Urinary bladder (tissue), 4 donors: Measurements from ENCODE around the gene MAPK8IP2. TPM values are rescaled to one million over a fixed set of nuclear protein-coding genes. Genes with fewer than 3 reads are reported as not detected.
"Not testable (repeated sequence)": the region's sequence is repeated elsewhere in the genome, so short reads cannot be mapped to it uniquely, and the experiment has no call there.

ENCODE experiments used
- DNase-seq: peaks from one replicate; pipeline ENCODE4 v3.0.0-alpha.2; 2015; ENCODE audit errors: extremely low spot score
- H3K27ac ChIP-seq: one replicate; pipeline ENCODE4 v1.5.1; 2013; ENCODE audit warnings: low read depth, mild to moderate bottlenecking, moderate library complexity
- H3K36me3 ChIP-seq: one replicate; pipeline ENCODE4 v1.6.1; 2013; ENCODE audit warnings: mild to moderate bottlenecking, moderate library complexity; ENCODE audit not compliant: insufficient read depth
- H3K4me1 ChIP-seq: one replicate; pipeline ENCODE4 v1.6.1; 2013; ENCODE audit warnings: mild to moderate bottlenecking, moderate library complexity; ENCODE audit not compliant: insufficient read depth
- H3K4me3 ChIP-seq: one replicate; pipeline ENCODE4 v1.5.1; 2013; ENCODE audit warnings: low read depth, low read length
- WGBS: extraction: QIAGEN DNeasy Blood & Tissue Kit; methylation state at CpG from one replicate; pipeline ENCODE4 v1.1.7; 2013; 5-methylcytosine and 5-hydroxymethylcytosine counted together
- polyA plus RNA-seq: library from polyadenylated mRNA; stranded (reverse); fragments of 200-250 nt; gene quantifications from one replicate; pipeline ENCODE4 v1.2.3, GENCODE V29; 2013
- total RNA-seq: library from RNA; depleted of rRNA; stranded (reverse); fragments of >200 nt; gene quantifications from one replicate; pipeline ENCODE4 v1.2.3, GENCODE V29; 2014
- donor health status: healthy with polysubstance abuse.
- donor health status: healthy.

Gene MAPK8IP2
- total and polyA plus RNA-seq, 2 donors = 1.2 to 1.6 TPM

- DNase-seq = no peak
- Histone ChIP-seq H3K36me3 (no peaks in the 10 kb centered on the region), H3K27ac (no peak overlapping the region), H3K4me3 (no peak overlapping the region), H3K4me1 (no peaks in the 10 kb centered on the region)
- 80% methylated on average over 11 of the region's 11 CpGs for WGBS
Measured at GRCh38 chr22:50633771-50634170, 33.2 kb downstream of the MAPK8IP2 start.

- WGBS = 94% methylated on average over 11 of the region's 11 CpGs
- Histone ChIP-seq H3K36me3 (no peaks in the 10 kb centered on the region), H3K4me1 (no peaks in the 10 kb centered on the region), H3K27ac (no peak overlapping the region), H3K4me3 (no peak overlapping the region)
- DNase-seq = no peak
Measured at GRCh38 chr22:50635591-50635990, 35.0 kb downstream of the MAPK8IP2 start.

DNA sequence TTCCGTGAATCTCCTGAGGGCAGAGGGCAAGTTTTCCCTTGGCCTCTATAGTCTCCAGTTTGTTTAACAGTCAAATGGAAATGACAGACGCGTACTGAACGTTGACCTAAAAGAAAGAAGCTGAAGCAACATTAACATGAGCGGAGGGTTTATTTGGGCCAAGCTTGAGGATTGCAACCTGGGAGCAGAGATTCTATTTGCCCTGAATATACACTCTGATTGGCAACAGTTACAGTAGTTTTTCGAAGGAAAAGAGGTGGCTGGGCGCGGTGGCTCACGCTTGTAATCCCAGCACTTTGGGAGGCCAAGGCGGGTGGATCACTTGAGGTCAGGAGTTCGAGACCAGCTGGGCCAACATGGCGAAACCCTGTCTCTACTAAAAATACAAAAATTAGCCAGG is 39.7 kb downstream of the MAPK8IP2 start:
- H3K4me1 ChIP-seq, H3K27ac ChIP-seq, H3K36me3 ChIP-seq, H3K4me3 ChIP-seq, DNase-seq: not testable (repeated sequence)
- 97% methylated on average over 12 of the region's 12 CpGs for WGBS

DNA sequence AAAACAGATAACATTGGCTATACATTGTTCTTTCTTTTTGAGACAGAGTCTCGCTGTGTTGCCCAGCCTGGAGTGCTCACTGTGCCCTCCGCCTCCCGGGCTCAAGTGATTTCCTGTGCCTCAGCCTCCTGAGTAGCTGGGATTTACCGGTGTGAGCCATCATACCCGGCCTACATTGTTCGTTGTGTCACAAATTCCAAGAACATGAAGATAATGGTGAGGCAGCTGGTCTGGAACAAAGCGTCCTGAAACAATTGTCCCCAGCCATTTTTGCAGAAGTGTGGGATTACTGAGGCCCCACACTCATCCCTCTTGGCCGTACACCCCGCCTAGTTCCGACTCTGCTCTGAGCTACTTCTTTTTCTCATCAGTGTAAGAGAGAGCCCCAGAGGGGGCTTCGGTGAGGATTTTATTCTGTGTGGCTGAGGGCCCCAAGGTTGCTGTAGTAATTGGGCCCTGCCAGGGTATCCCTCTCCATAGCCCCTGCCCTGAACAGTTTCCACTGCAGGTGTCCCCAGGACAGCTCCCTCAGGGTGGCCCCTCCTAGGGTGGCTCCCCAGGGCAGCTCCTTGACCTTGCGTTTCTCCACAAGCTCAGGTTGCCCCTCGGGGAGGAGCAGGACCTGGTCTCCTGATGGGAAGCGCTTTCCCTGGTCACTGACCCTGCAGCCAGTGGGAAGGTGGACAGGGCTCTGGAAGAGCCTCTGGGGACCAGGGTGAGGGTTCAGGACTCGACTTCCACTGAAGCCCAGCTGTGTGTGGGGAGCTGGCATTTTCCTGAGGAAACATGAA is 40.5 kb downstream of the MAPK8IP2 start:
- no peak for DNase-seq

DNA sequence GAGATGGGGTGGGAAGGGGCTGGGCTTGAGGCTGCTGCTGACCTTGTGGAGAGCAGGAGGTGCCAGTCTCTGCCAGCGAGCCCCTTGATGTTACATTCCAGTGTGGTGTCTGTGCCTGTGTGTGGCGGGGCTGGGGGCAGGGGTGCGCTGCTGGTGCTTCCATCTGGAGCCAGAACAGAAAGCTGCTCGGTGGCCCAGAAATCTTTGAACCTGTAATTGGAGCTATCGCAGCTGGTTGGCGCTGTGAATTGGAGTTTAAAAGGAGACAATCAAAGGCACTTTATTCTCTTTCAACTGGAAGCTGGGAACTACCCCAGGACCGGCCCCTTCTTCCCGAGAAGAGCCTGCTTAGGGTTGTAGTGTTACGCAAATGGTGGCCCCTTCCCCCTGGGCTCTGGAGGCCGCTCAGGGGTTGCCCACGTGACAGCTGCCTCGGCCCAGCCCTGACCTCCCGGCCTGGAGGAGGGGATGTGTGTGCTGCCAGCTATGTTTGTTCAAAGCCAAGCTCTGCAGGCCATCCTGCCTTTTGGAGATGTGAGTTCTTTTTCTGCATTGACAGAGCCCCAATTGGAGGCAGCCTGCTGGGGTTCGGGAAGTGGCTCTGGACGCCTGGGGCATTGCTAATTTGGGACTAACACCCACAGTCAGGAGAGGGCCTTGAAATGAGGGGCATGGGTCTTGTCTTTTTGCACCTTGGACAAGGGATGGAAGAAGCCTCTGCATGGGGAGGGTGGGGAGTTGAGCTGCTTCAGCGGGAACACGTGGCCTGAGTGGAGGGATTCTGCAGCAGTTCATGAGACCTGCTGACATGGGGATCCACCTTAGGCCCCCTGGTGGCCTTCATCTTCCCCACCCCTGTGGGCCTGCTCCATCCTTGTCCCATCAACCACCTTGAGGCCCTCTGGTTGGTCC is 41.4 kb downstream of the MAPK8IP2 start:
- no peaks in the 10 kb centered on the region for H3K4me1 ChIP-seq
- no peak overlapping the region for H3K27ac ChIP-seq
- no peak for DNase-seq
- no peaks in the 10 kb centered on the region for H3K36me3 ChIP-seq
- WGBS = 21% methylated on average over 17 of the region's 17 CpGs
- no peak overlapping the region for H3K4me3 ChIP-seq

More for the DNA sequence above, 40.5 kb downstream of the MAPK8IP2 start:
- WGBS = 80% methylated on average over 15 of the region's 15 CpGs
- Histone ChIP-seq H3K4me3 (no peak overlapping the region), H3K4me1 (no peaks in the 10 kb centered on the region), H3K36me3 (no peaks in the 10 kb centered on the region), H3K27ac (no peak overlapping the region)

DNA sequence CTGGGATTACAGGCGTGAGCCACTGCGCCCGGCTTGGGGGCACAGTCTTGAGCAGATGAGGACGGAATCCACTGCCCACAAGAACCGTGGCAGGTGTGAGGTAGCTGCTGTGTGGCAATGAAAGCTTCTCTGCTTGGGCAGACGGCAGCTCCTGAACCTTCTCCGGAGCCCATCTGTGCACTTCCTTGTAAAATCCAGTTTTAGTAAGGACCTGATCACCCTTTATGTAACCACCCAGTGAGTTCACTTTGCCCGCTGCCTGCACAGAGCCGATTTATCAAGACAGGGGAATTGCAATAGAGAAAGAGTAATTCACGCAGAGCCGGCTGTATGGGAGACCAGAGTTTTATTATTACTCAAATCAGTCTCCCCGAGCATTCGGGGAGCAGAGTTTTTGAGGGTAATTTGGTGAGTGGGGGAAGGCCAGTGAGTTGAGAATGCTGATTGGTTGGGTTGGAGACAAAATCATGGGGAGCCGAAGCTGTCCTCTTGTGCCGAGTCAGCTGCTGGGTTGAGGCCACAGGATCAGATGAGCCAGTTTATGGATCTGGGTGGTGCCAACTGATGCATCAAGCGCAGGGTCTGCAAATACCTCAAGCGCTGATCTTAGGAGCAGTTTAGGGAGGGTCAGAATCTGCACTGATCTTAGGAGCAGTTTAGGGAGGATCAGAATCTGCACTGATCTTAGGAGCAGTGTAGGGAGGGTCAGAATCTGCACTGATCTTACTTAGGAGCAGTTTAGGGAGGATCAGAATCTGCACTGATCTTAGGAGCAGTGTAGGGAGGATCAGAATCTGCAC is 42.6 kb downstream of the MAPK8IP2 start:
- not testable (repeated sequence) for H3K4me3 ChIP-seq, H3K4me1 ChIP-seq, H3K27ac ChIP-seq, DNase-seq, H3K36me3 ChIP-seq
- 86% methylated on average over 17 of the region's 17 CpGs for WGBS

DNA sequence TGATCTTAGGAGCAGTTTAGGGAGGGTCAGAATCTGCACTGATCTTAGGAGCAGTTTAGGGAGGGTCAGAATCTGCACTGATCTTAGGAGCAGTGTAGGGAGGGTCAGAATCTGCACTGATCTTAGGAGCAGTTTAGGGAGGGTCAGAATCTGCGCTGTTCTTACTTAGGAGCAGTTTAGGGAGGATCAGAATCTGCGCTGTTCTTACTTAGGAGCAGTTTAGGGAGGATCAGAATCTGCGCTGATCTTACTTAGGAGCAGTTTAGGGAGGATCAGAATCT is 43.2 kb downstream of the MAPK8IP2 start:
- H3K4me3 ChIP-seq, H3K4me1 ChIP-seq, DNase-seq, H3K27ac ChIP-seq, H3K36me3 ChIP-seq: not testable (repeated sequence)
- WGBS = 69% methylated on average over 3 of the region's 3 CpGs

- H3K4me1 ChIP-seq = no peaks in the 10 kb centered on the region
- no peak for DNase-seq
- no peak overlapping the region for H3K27ac ChIP-seq
- H3K4me3 ChIP-seq = no peak overlapping the region
- H3K36me3 ChIP-seq = no peaks in the 10 kb centered on the region
- WGBS = 83% methylated on average over 10 of the region's 10 CpGs
Measured at GRCh38 chr22:50653256-50653655, 52.7 kb downstream of the MAPK8IP2 start.

DNA sequence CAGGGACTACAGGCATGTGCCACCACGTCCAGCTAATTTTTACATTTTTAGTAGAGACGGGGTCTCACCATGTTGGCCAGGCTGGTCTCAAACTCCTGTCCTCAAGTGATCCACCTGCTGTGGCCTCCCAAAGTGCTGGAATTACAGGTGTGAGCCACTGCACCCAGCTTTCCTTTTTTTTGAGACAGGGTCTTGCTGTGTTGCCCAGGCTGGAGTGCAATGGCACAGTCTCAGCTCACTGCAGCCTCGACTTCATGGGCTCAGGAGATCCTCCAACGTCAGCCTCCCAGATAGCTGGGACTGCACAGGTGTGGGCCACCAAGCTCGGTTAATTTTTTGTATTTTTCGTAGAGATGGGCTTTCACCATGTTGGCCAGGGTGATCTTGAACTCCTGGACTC is 54.1 kb downstream of the MAPK8IP2 start:
- not testable (repeated sequence) for H3K4me3 ChIP-seq, H3K4me1 ChIP-seq, DNase-seq, H3K36me3 ChIP-seq, H3K27ac ChIP-seq
- 80% methylated on average over 6 of the region's 6 CpGs for WGBS

DNA sequence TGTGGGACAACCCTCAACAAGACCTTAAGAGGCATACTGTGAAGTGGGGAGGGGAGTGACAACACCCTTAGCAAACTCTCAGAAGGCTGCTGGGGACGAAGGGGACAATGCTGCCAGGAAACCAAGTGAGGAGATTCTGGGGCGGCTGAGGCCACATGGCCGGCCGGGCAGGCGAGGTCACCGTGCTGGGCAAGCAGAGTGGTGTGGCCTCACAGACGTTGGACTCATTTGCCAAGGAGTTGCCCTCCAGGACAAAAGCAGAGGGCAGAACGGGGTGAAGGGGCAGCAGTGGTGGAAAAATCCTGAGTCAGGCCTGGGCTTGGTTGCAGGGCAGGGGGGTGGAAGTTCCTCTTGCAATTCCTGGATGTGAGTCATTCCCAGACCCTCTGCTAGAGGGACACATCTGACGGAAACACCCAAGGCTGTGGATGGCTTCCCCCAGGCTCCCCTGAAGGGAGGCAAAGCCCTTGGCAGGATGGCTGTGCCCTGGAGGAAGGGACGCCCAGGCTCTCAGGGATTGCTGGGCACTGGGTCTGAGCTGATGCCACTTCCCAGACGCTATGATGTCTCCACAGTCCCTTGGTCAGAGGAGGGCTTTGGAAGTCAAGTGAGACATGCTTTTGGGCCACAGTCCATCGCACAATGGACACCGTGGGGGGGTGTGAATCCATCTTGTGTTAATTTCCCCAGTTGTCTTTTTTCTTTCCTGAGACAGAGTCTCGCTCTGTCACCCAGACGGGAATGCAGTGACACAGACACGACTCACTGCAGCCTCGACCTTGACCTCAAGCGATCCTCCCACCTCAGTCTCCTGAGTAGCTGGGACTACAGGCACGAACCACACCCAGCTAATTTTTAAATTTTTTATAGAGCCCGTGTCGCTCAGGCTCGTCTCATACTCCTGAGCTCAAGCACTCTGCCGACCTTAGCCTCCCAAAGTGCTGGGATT is 55.8 kb downstream of the MAPK8IP2 start:
- Histone ChIP-seq H3K4me3 (no peak overlapping the region), H3K4me1 (no peaks in the 10 kb centered on the region), H3K36me3 (no peaks in the 10 kb centered on the region), H3K27ac (no peak overlapping the region)
- no peak for DNase-seq
- WGBS = 62% methylated on average over 23 of the region's 23 CpGs

DNA sequence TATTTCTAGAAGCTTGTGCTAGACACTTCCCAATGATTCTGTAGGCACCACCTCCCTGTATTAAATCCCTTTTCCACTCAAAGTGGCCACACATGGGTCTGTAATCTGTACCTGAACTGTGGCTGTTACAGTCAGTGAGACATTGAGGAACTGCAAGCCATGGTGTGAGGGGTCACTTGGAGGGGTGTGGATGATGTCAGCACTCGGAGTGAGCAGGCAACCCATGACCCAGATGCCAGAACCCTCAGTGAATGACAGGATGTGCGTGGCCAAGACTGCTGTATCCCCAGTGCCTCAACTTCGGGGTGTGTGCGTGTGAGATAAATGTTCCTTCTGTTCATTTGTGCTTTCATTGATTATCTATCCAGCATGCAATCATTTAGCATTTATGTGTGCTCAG is 57.3 kb downstream of the MAPK8IP2 start:
- Histone ChIP-seq H3K4me3 (no peak overlapping the region), H3K36me3 (no peaks in the 10 kb centered on the region), H3K4me1 (no peaks in the 10 kb centered on the region), H3K27ac (no peak overlapping the region)
- WGBS = 61% methylated on average over 4 of the region's 4 CpGs
- DNase-seq = no peak

DNA sequence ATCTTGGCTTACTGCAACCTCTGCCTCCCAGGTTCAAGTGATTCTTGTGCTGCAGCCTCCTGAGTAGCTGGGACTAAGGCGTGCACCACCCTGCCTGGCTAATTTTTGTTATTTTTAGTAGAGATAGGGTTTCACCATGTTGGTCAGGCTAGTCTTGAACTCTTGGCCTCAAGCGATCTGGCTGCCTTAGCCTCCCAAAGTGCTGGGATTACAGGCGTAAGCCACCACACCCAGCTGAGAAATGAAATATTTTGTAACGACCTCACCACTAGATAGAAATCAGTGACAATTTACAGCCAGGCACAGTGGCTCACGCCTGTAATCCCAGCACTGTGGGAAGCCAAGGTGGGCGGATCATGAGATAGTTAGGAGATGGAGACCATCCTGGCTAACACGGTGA is 59.1 kb downstream of the MAPK8IP2 start:
- 87% methylated on average over 7 of the region's 7 CpGs for WGBS
- not testable (repeated sequence) for H3K4me3 ChIP-seq, H3K4me1 ChIP-seq, H3K36me3 ChIP-seq, H3K27ac ChIP-seq, DNase-seq

DNA sequence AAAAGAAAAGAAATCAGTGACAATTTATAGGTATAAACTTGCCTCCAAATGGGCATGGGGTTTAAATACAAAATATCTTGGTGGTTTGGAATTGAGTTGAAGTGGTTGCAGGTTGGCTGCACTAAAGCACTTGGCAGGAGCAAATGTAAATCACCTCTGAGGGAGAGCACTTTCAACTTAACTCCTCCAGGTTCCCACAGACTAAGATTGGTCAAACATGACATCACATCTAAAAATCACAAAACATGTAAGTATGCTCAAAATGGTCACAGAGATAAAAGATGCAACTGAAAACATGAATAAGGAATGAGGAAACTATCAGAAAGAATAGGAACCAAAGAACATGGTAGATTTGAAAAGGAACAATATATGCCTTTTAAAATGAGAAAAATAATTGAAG is 59.7 kb downstream of the MAPK8IP2 start:
- DNase-seq = no peak

More for the DNA sequence above, 59.7 kb downstream of the MAPK8IP2 start:
- H3K4me1 ChIP-seq = no peaks in the 10 kb centered on the region
- no peak overlapping the region for H3K4me3 ChIP-seq
- H3K27ac ChIP-seq = no peak overlapping the region
- H3K36me3 ChIP-seq = no peaks in the 10 kb centered on the region
